K562 (cell line): ENCODE results near the gene ERBB4. TPM values are rescaled to one million over a fixed set of nuclear protein-coding genes. Genes with fewer than 3 reads are reported as not detected.

ENCODE experiments used
- CHD7 ChIP-seq: fragments of 200-600 bp; sonication (generic); IDR thresholded peaks from one replicate; pipeline ENCODE4 v1.6.1; 2012; ENCODE audit warnings: mild to moderate bottlenecking, low read depth, low read length, inconsistent platforms
- polyA plus RNA-seq, 8 experiments: library from polyadenylated mRNA; depleted of rRNA in 4 of 8; stranded (reverse) in 5 of 8; unstranded in 3 of 8; fragments of >200 nt; fragmentation: Nextera tagmentation in 2 of 8; fragmentation: Illumina TruSeq in 1 of 8; extraction: Ambion mirVana in 2 of 8; extraction: Trizol in 1 of 8; gene quantifications; 2 replicates each; pipeline versions ENCODE4 v1.2.1 to v1.2.3, GENCODE V29; 2011 to 2014; ENCODE audit warnings: inconsistent platforms in 1 of 8, missing spikeins in 1 of 8
- total RNA-seq, 7 experiments: library from RNA; depleted of rRNA in 6 of 7; stranded (reverse); fragments of >200 nt in 6 of 7; fragmentation: Illumina TruSeq in 2 of 7; extraction: Trizol in 2 of 7; gene quantifications; 2 replicates each; pipeline versions ENCODE4 v1.2.1 to v1.2.3, GENCODE V29; 2011 to 2021; ENCODE audit warnings: low replicate concordance in 1 of 7

The ERBB4 gene
- total and polyA plus RNA-seq, 9 of the 15 experiments (the other 6 are each of a cell fraction or from before 2014, with no cell fraction given) = not detected

GRCh38 chr2:212097001-212097400 lies 441.6 kb downstream of the ERBB4 start (continued):
- TF ChIP-seq CHD7 = no peak
- TF ChIP-seq, all 486 proteins: peak for 0
